G401 (cell line): ENCODE data around the gene SPG21. TPM values are rescaled to one million over a fixed set of nuclear protein-coding genes. Genes with fewer than 3 reads are reported as not detected.
A peak's percentile ranks its signal among the peaks of the same experiment; 100 is the strongest.

ENCODE experiments used
- DNase-seq: peaks from one replicate; pipeline ENCODE4 v3.0.0-alpha.2; 2015; ENCODE audit warnings: low spot score
- in situ Hi-C: cut with HindIII; loops from 2 replicates; pipeline ENCODE4 v1.10.0; 2016; ENCODE audit warnings: low sequenced_read_pairs, mixed read lengths
- total RNA-seq: library from RNA; depleted of rRNA; stranded (reverse); fragments of >200 nt; shearing (Covaris generic); gene quantifications from 2 replicates; pipeline ENCODE4 v1.2.3, GENCODE V29; 2014

The SPG21 gene
- total RNA-seq, 1 experiment from 2014 or later = 115 TPM

GRCh38 chr15:64947211-64947610 is 42.5 kb downstream of the SPG21 start:
- in situ Hi-C loops = no loop called here
- DNase-seq = no peak

- in situ Hi-C loops = no loop called here
- no peak for DNase-seq
Measured at GRCh38 chr15:64944961-64945360, 44.8 kb downstream of the SPG21 start.

- no peak for DNase-seq
Measured at GRCh38 chr15:64943512-64944225, 46.0 kb downstream of the SPG21 start.

GRCh38 chr15:64942356-64942755 is 47.4 kb downstream of the SPG21 start:
- DNase-seq = no peak
- in situ Hi-C loops = no loop called here

More at GRCh38 chr15:64943512-64944225, 46.0 kb downstream of the SPG21 start:
- in situ Hi-C loops = no loop called here

GRCh38 chr15:64938192-64938591 is 51.5 kb downstream of the SPG21 start:
- no peak for DNase-seq

GRCh38 chr15:64934023-64934422 is 55.7 kb downstream of the SPG21 start:
- no peak for DNase-seq
- in situ Hi-C loops = no loop called here

More at GRCh38 chr15:64938192-64938591, 51.5 kb downstream of the SPG21 start:
- in situ Hi-C loops = no loop called here

- DNase-seq = no peak
- in situ Hi-C loops = no loop called here
Measured at GRCh38 chr15:64931381-64931780, 58.3 kb downstream of the SPG21 start.

GRCh38 chr15:64930778-64931371 is 58.8 kb downstream of the SPG21 start:
- peak; percentile 30 for DNase-seq
- in situ Hi-C loops = no loop called here

- in situ Hi-C loops = no loop called here
- DNase-seq = no peak
Measured at GRCh38 chr15:64930019-64930652, 59.6 kb downstream of the SPG21 start.

- in situ Hi-C loops = no loop called here
- peak; percentile 30 for DNase-seq
Measured at GRCh38 chr15:64928626-64929220, 61.0 kb downstream of the SPG21 start.

- no peak for DNase-seq
- in situ Hi-C loops = no loop called here
Measured at GRCh38 chr15:64926661-64927060, 63.1 kb downstream of the SPG21 start.

GRCh38 chr15:64925335-64926330 is 64.1 kb downstream of the SPG21 start:
- in situ Hi-C loops = no loop called here
- no peak for DNase-seq

- in situ Hi-C loops = no loop called here
- no peak for DNase-seq
Measured at GRCh38 chr15:64923546-64923945, 66.2 kb downstream of the SPG21 start.

GRCh38 chr15:64921711-64922110 is 68.0 kb downstream of the SPG21 start:
- in situ Hi-C loops = no loop called here
- DNase-seq = no peak

GRCh38 chr15:64919721-64920120 is 70.0 kb downstream of the SPG21 start:
- no peak for DNase-seq
- in situ Hi-C loops = no loop called here

- no peak for DNase-seq
- in situ Hi-C loops = no loop called here
Measured at GRCh38 chr15:64917211-64917610, 72.5 kb downstream of the SPG21 start.

- in situ Hi-C loops = no loop called here
- DNase-seq = no peak
Measured at GRCh38 chr15:64916365-64916764, 73.3 kb downstream of the SPG21 start.

GRCh38 chr15:64915518-64916227 is 74.0 kb downstream of the SPG21 start:
- in situ Hi-C loops = no loop called here

More at GRCh38 chr15:64915518-64916227, 74.0 kb downstream of the SPG21 start:
- no peak for DNase-seq
